Liver (tissue), 3 donors: ENCODE data around the gene DCTN3.

Experiments used
- RAD21 ChIP-seq, 2 donors: IDR thresholded peaks; 2 replicates each; pipeline ENCODE4 v1.6.1; 2016; ENCODE audit warnings: antibody characterized with exemption in 2 of 2, mild to moderate bottlenecking in 2 of 2
- TAF1 ChIP-seq: conservative IDR thresholded peaks from 2 replicates; pipeline ENCODE4 v1.6.1; 2016; ENCODE audit warnings: antibody characterized with exemption, mild to moderate bottlenecking
- TF ChIP-seq, protein P1 (sequence below): IDR thresholded peaks from 2 replicates; pipeline ENCODE4 v1.6.1; 2016; ENCODE audit warnings: antibody characterized with exemption, mild to moderate bottlenecking
- TF ChIP-seq, protein P2 (sequence below): fragments of 150-350 bp; IDR thresholded peaks from 2 replicates; pipeline ENCODE4 v1.5.1; 2017; ENCODE audit warnings: improper control_type of control experiment, low read depth, low read length; ENCODE audit not compliant: missing input control
- TF ChIP-seq, protein P3 (sequence below): IDR thresholded peaks from 2 replicates; pipeline ENCODE4 v1.6.1; 2016; ENCODE audit warnings: antibody characterized with exemption
- donor health status: healthy.
- donor health status: healthy.

DNA sequence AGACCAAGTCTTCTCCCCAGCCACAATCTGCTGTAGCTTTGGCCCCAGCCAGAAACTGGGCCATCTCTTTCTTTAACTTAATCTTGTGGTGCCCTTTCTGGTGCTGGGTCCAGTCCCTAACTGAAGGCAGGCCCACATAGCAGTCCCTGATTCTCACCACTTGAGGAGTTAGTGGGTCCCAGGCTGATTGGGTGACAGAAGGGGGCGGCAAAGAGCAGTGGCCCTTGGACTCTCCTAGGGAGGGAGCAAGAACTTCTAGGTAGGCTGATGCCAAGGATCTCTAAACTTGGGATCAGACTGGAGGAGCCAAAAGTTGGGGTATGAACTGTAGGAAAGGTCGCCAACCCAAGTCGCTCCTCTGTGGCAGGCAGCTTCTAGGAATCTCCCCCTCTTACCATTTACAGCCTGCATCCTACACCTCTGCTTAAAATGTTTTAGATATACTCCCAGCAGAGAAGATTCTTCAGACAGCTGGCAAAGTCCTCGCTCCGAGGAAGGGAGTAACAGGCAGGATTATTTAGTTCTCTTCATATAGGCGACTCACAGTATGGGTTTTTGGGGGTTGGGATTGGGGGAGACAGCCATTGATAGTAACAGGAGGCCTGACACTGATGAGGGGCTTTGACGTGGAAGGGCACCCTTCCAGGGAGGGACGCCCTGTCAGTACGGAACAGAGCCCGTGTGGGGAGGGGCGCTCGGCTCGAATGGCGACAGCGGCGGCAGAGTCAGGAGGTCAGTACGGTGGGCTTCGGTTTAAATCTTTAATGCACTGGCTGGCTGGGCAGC is 44.2 kb upstream of the DCTN3 start:
- TF ChIP-seq, protein P1, sequence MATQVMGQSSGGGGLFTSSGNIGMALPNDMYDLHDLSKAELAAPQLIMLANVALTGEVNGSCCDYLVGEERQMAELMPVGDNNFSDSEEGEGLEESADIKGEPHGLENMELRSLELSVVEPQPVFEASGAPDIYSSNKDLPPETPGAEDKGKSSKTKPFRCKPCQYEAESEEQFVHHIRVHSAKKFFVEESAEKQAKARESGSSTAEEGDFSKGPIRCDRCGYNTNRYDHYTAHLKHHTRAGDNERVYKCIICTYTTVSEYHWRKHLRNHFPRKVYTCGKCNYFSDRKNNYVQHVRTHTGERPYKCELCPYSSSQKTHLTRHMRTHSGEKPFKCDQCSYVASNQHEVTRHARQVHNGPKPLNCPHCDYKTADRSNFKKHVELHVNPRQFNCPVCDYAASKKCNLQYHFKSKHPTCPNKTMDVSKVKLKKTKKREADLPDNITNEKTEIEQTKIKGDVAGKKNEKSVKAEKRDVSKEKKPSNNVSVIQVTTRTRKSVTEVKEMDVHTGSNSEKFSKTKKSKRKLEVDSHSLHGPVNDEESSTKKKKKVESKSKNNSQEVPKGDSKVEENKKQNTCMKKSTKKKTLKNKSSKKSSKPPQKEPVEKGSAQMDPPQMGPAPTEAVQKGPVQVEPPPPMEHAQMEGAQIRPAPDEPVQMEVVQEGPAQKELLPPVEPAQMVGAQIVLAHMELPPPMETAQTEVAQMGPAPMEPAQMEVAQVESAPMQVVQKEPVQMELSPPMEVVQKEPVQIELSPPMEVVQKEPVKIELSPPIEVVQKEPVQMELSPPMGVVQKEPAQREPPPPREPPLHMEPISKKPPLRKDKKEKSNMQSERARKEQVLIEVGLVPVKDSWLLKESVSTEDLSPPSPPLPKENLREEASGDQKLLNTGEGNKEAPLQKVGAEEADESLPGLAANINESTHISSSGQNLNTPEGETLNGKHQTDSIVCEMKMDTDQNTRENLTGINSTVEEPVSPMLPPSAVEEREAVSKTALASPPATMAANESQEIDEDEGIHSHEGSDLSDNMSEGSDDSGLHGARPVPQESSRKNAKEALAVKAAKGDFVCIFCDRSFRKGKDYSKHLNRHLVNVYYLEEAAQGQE: no peak
- TF ChIP-seq, protein P2, sequence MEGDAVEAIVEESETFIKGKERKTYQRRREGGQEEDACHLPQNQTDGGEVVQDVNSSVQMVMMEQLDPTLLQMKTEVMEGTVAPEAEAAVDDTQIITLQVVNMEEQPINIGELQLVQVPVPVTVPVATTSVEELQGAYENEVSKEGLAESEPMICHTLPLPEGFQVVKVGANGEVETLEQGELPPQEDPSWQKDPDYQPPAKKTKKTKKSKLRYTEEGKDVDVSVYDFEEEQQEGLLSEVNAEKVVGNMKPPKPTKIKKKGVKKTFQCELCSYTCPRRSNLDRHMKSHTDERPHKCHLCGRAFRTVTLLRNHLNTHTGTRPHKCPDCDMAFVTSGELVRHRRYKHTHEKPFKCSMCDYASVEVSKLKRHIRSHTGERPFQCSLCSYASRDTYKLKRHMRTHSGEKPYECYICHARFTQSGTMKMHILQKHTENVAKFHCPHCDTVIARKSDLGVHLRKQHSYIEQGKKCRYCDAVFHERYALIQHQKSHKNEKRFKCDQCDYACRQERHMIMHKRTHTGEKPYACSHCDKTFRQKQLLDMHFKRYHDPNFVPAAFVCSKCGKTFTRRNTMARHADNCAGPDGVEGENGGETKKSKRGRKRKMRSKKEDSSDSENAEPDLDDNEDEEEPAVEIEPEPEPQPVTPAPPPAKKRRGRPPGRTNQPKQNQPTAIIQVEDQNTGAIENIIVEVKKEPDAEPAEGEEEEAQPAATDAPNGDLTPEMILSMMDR: peak; percentile 70
- TF ChIP-seq RAD21 (IDR thresholded peaks at IDR 0.05): peak; percentile 59 to 78
- TF ChIP-seq, protein P3, sequence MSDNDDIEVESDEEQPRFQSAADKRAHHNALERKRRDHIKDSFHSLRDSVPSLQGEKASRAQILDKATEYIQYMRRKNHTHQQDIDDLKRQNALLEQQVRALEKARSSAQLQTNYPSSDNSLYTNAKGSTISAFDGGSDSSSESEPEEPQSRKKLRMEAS: no peak
- TF ChIP-seq TAF1: no peak
